HepG2 (cell line): Measurements from ENCODE around the gene LONP1.

ENCODE experiments used
- KDM5A ChIP-seq: fragments of 200-600 bp; sonication (generic); IDR thresholded peaks from 2 replicates; pipeline ENCODE4 v1.7.0; 2018; ENCODE audit warnings: antibody characterized with exemption, mild to moderate bottlenecking, low read length, borderline replicate concordance
- MATR3 ChIP-seq: sonication (generic); formaldehyde crosslinking; IDR thresholded peaks from 2 replicates; pipeline ENCODE4 v1.4.0; 2020; ENCODE audit warnings: missing genetic modification reagents
- MEF2D ChIP-seq: sonication (generic); formaldehyde crosslinking; IDR thresholded peaks from 2 replicates; pipeline ENCODE4 v1.5.1; 2020; ENCODE audit warnings: mild to moderate bottlenecking, missing genetic modification reagents
- SMAD3 ChIP-seq: sonication (generic); formaldehyde crosslinking; IDR thresholded peaks from 2 replicates; pipeline ENCODE4 v1.4.0; 2020; ENCODE audit warnings: missing genetic modification reagents
- ZNF747 ChIP-seq: sonication (generic); formaldehyde crosslinking; IDR thresholded peaks from 2 replicates; pipeline ENCODE4 v1.8.1; 2023; ENCODE audit warnings: missing genetic modification reagents, mild to moderate bottlenecking, borderline replicate concordance
- TF ChIP-seq, protein P1 (sequence below): sonication (generic); formaldehyde crosslinking; IDR thresholded peaks from 2 replicates; pipeline ENCODE4 v1.4.0; 2020; ENCODE audit warnings: missing genetic modification reagents
- TF ChIP-seq, protein P2 (sequence below): sonication (generic); formaldehyde crosslinking; IDR thresholded peaks from 2 replicates; pipeline ENCODE4 v1.4.0; 2020; ENCODE audit warnings: missing genetic modification reagents
- TF ChIP-seq, protein P3 (sequence below): sonication (generic); formaldehyde crosslinking; IDR thresholded peaks from 2 replicates; pipeline ENCODE4 v1.5.0; 2020; ENCODE audit warnings: mild to moderate bottlenecking, missing genetic modification reagents, moderate library complexity
- TF ChIP-seq, protein P4 (sequence below): sonication (generic); formaldehyde crosslinking; IDR thresholded peaks from 2 replicates; pipeline ENCODE4 v1.4.0; 2020; ENCODE audit warnings: low read depth, mild to moderate bottlenecking, missing genetic modification reagents

DNA sequence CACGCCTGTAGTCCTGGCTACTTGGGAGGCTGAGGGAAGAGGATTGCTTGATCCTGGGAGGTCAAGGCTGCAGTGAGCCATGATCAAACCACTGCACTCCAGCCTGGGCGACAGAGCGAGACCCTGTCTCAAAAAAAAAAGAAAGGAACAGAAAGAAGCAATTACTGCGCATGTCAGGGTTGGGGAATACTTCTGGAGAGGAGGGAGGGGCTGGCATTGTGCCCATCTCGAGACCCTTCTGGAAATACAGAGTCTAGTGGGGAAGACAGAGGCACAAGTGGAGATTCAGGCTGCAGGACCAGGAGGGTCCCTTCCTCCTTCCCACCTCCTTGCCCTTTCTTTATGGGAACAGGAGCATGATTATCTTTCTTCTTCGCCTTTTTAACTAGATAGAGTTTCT is 33.8 kb upstream of the LONP1 start:
- TF ChIP-seq MATR3 (no peak), KDM5A (no peak), ZNF747 (CRISPR knock-in tag) (no peak), MEF2D (CRISPR knock-in tag) (no peak), SMAD3 (CRISPR knock-in tag) (no peak)
- TF ChIP-seq, protein P1, sequence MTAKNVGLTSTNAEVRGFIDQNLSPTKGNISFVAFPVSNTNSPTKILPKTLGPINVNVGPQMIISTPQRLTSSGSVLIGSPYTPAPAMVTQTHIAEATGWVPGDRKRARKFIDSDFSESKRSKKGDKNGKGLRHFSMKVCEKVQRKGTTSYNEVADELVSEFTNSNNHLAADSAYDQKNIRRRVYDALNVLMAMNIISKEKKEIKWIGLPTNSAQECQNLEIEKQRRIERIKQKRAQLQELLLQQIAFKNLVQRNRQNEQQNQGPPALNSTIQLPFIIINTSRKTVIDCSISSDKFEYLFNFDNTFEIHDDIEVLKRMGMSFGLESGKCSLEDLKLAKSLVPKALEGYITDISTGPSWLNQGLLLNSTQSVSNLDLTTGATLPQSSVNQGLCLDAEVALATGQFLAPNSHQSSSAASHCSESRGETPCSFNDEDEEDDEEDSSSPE, result no peak
- TF ChIP-seq, protein P2, sequence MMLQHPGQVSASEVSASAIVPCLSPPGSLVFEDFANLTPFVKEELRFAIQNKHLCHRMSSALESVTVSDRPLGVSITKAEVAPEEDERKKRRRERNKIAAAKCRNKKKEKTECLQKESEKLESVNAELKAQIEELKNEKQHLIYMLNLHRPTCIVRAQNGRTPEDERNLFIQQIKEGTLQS, result no peak
- TF ChIP-seq, protein P3, sequence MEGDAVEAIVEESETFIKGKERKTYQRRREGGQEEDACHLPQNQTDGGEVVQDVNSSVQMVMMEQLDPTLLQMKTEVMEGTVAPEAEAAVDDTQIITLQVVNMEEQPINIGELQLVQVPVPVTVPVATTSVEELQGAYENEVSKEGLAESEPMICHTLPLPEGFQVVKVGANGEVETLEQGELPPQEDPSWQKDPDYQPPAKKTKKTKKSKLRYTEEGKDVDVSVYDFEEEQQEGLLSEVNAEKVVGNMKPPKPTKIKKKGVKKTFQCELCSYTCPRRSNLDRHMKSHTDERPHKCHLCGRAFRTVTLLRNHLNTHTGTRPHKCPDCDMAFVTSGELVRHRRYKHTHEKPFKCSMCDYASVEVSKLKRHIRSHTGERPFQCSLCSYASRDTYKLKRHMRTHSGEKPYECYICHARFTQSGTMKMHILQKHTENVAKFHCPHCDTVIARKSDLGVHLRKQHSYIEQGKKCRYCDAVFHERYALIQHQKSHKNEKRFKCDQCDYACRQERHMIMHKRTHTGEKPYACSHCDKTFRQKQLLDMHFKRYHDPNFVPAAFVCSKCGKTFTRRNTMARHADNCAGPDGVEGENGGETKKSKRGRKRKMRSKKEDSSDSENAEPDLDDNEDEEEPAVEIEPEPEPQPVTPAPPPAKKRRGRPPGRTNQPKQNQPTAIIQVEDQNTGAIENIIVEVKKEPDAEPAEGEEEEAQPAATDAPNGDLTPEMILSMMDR (CRISPR knock-in tag), result no peak
- TF ChIP-seq, protein P4, sequence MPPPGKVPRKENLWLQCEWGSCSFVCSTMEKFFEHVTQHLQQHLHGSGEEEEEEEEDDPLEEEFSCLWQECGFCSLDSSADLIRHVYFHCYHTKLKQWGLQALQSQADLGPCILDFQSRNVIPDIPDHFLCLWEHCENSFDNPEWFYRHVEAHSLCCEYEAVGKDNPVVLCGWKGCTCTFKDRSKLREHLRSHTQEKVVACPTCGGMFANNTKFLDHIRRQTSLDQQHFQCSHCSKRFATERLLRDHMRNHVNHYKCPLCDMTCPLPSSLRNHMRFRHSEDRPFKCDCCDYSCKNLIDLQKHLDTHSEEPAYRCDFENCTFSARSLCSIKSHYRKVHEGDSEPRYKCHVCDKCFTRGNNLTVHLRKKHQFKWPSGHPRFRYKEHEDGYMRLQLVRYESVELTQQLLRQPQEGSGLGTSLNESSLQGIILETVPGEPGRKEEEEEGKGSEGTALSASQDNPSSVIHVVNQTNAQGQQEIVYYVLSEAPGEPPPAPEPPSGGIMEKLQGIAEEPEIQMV (CRISPR knock-in tag), result no peak
